ENCODE results near the gene LSM2.

LSM2 gene

GRCh38 chr6:31781244-31782125, 25.3 kb downstream of the LSM2 start:
- H3K4me1 ChIP-seq (ENCODE audit: control insufficient read depth, insufficient read depth, low read depth, low read length) = peaks cover 15% of the 10 kb centered on the region
- H3K27ac ChIP-seq (ENCODE audit: low read length, poor library complexity, severe bottlenecking) = no peak overlapping the region
- H2BK120ac ChIP-seq (ENCODE audit: low read depth, low read length) = no peak overlapping the region
- no peak overlapping the region for H3K4me3 ChIP-seq (ENCODE audit: insufficient read depth in 1 of 2, low read depth in 1 of 2, low read length in 2 of 2)
- H4K91ac ChIP-seq (ENCODE audit: low read length) = no peak overlapping the region
- no peak overlapping the region for H2BK5ac ChIP-seq (ENCODE audit: low read depth, low read length, poor library complexity, severe bottlenecking)
- 94% methylated on average over 23 of the region's 23 CpGs for WGBS
- no peak overlapping the region for H3K23ac ChIP-seq (ENCODE audit: low read length in 2 of 2)
- no peak overlapping the region for H2AFZ ChIP-seq (ENCODE audit: low read depth, low read length)
- H3K9ac ChIP-seq (ENCODE audit: low read length) = no peak overlapping the region
- no peaks in the 10 kb centered on the region for H3K9me3 ChIP-seq (ENCODE audit: control insufficient read depth, low read length)
- H3K27me3 ChIP-seq (ENCODE audit: control insufficient read depth in 1 of 2, insufficient read depth in 1 of 2, low read length in 2 of 2) = no peaks in the 10 kb centered on the region
- no peak overlapping the region for H2BK12ac ChIP-seq (ENCODE audit: low read length in 2 of 2)
- H2BK15ac ChIP-seq (ENCODE audit: low read depth, poor library complexity, severe bottlenecking) = no peak overlapping the region
- peaks cover 81 to 87% of the 10 kb centered on the region in 2 experiments for H3K36me3 ChIP-seq (ENCODE audit: control insufficient read depth in 1 of 2, insufficient read depth in 2 of 2, low read depth in 1 of 2, low read length in 2 of 2)
- H3K4me2 ChIP-seq (ENCODE audit: low read length, poor library complexity, severe bottlenecking) = no peak overlapping the region
- H4K8ac ChIP-seq (ENCODE audit: low read length) = no peak overlapping the region
- no peak overlapping the region for H3K18ac ChIP-seq (ENCODE audit: low read depth in 1 of 2, low read length in 2 of 2)
- H3K79me1 ChIP-seq (replicated peaks; ENCODE audit: low read length, poor library complexity, severe bottlenecking) = peaks cover 18% of the 10 kb centered on the region
- H3K14ac ChIP-seq (ENCODE audit: low read length in 2 of 2) = no peak overlapping the region
- no peak overlapping the region for H2AK5ac ChIP-seq (ENCODE audit: low read length, severe bottlenecking)
- no peak overlapping the region for H3K4ac ChIP-seq (ENCODE audit: low read depth in 1 of 2, low read length in 2 of 2)
- DNase-seq = no peak

GRCh38 chr6:31780507-31781243, 26.1 kb downstream of the LSM2 start:
- Histone ChIP-seq H4K8ac (ENCODE audit: low read length) (no peak overlapping the region), H3K79me1 (replicated peaks; ENCODE audit: low read length, poor library complexity, severe bottlenecking) (peaks cover 18% of the 10 kb centered on the region), H3K4me2 (ENCODE audit: low read length, poor library complexity, severe bottlenecking) (no peak overlapping the region), H3K23ac (ENCODE audit: low read length in 2 of 2) (no peak overlapping the region), H2BK120ac (ENCODE audit: low read depth, low read length) (no peak overlapping the region), H3K9ac (ENCODE audit: low read length) (no peak overlapping the region), H3K4me3 (ENCODE audit: insufficient read depth in 1 of 2, low read depth in 1 of 2, low read length in 2 of 2) (no peak overlapping the region), H2BK12ac (ENCODE audit: low read length in 2 of 2) (no peak overlapping the region), H3K4ac (ENCODE audit: low read depth in 1 of 2, low read length in 2 of 2) (no peak overlapping the region), H3K4me1 (ENCODE audit: control insufficient read depth, insufficient read depth, low read depth, low read length) (peaks cover 16% of the 10 kb centered on the region), H4K91ac (ENCODE audit: low read length) (no peak overlapping the region), H2AFZ (ENCODE audit: low read depth, low read length) (no peak overlapping the region), H3K9me3 (ENCODE audit: control insufficient read depth, low read length) (no peaks in the 10 kb centered on the region), H2AK5ac (ENCODE audit: low read length, severe bottlenecking) (no peak overlapping the region), H2BK15ac (ENCODE audit: low read depth, poor library complexity, severe bottlenecking) (no peak overlapping the region), H2BK5ac (ENCODE audit: low read depth, low read length, poor library complexity, severe bottlenecking) (no peak overlapping the region), H3K18ac (ENCODE audit: low read depth in 1 of 2, low read length in 2 of 2) (no peak overlapping the region), H3K27me3 (ENCODE audit: control insufficient read depth in 1 of 2, insufficient read depth in 1 of 2, low read length in 2 of 2) (no peaks in the 10 kb centered on the region), H3K36me3 (ENCODE audit: control insufficient read depth in 1 of 2, insufficient read depth in 2 of 2, low read depth in 1 of 2, low read length in 2 of 2) (peaks cover 75 to 82% of the 10 kb centered on the region in 2 experiments), H3K14ac (ENCODE audit: low read length in 2 of 2) (no peak overlapping the region), H3K27ac (ENCODE audit: low read length, poor library complexity, severe bottlenecking) (no peak overlapping the region)
- WGBS = 92% methylated on average over 20 of the region's 20 CpGs
- DNase-seq = no peak

- Histone ChIP-seq H2BK15ac (ENCODE audit: low read depth, poor library complexity, severe bottlenecking) (no peak overlapping the region), H3K14ac (ENCODE audit: low read length in 2 of 2) (no peak overlapping the region), H3K4me2 (ENCODE audit: low read length, poor library complexity, severe bottlenecking) (no peak overlapping the region), H2AFZ (ENCODE audit: low read depth, low read length) (no peak overlapping the region), H4K91ac (ENCODE audit: low read length) (no peak overlapping the region), H2BK12ac (ENCODE audit: low read length in 2 of 2) (no peak overlapping the region), H3K79me1 (replicated peaks; ENCODE audit: low read length, poor library complexity, severe bottlenecking) (peaks cover 10% of the 10 kb centered on the region), H3K23ac (ENCODE audit: low read length in 2 of 2) (no peak overlapping the region), H4K8ac (ENCODE audit: low read length) (no peak overlapping the region), H2AK5ac (ENCODE audit: low read length, severe bottlenecking) (no peak overlapping the region), H3K27me3 (ENCODE audit: control insufficient read depth in 1 of 2, insufficient read depth in 1 of 2, low read length in 2 of 2) (no peaks in the 10 kb centered on the region), H2BK120ac (ENCODE audit: low read depth, low read length) (no peak overlapping the region), H3K9ac (ENCODE audit: low read length) (no peak overlapping the region), H3K4me1 (ENCODE audit: control insufficient read depth, insufficient read depth, low read depth, low read length) (peaks cover 16% of the 10 kb centered on the region), H3K18ac (ENCODE audit: low read depth in 1 of 2, low read length in 2 of 2) (no peak overlapping the region), H3K4me3 (ENCODE audit: insufficient read depth in 1 of 2, low read depth in 1 of 2, low read length in 2 of 2) (no peak overlapping the region), H3K27ac (ENCODE audit: low read length, poor library complexity, severe bottlenecking) (no peak overlapping the region), H3K36me3 (ENCODE audit: control insufficient read depth in 1 of 2, insufficient read depth in 2 of 2, low read depth in 1 of 2, low read length in 2 of 2) (peaks cover 67 to 75% of the 10 kb centered on the region in 2 experiments), H2BK5ac (ENCODE audit: low read depth, low read length, poor library complexity, severe bottlenecking) (no peak overlapping the region), H3K9me3 (ENCODE audit: control insufficient read depth, low read length) (no peaks in the 10 kb centered on the region), H3K4ac (ENCODE audit: low read depth in 1 of 2, low read length in 2 of 2) (no peak overlapping the region)
- no peak for DNase-seq
- WGBS = 99% methylated on average over 10 of the region's 10 CpGs
These were observed 26.9 kb downstream of the LSM2 start for GRCh38 chr6:31779908-31780307.
